ENCODE results near the gene C1orf159.
"Not testable (repeated sequence)": the region's sequence is repeated elsewhere in the genome, so short reads cannot be mapped to it uniquely, and the experiment has no call there.

The C1orf159 gene

DNA sequence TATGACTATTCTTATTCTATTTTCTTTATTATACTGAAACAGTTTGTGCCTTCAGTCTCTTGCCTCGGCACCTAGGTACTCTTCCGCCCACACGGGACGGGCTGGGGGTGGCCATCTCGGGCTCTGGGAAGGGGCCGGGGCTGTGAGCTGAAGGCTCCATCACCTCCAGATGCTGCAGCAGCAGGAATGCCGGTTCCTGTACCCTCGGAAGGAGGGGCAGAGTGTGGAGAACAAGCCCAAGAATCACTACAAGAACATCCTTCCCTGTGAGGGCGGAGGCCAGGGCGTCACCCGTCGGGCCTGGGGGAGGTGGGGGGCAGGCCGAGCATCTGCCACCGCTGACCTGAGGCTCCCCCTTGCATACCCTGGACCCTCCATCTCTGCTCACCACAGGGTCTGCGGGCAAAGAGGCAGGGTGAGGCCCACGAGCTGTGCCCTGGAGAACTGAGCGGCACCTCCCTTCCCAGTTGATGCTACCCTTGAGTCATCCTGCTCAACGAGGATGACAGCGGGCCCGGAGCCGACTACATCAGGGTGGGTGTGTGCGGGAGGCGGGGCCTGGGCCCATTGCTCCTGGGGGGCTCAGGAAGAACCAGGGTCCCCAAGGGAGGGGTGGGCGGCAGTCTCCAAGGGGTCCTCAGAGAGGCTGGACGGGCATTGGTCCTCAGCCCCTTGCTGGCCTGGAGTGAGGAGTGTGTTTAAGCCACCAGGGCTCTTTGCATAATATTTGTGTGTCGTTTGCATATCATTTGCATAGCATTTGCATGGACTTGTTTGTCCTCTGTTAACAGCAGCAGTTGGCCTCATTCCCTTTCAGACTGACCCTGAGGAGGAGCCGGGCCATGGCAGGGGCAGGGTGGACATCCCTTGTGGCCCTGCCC lies 49.2 kb downstream of the C1orf159 start:
- in situ Hi-C loops (cut with MboI; ENCODE audit: low sequenced_read_pairs), result loop anchor here (5.0 kb wide), 1 partner anchor 74 kb away; no protein-coding TSS in a partner anchor
- no peak for DNase-seq (ENCODE audit: low spot score in 2 of 2)
- Histone ChIP-seq H3K4me1 (peaks cover 4% of the 10 kb centered on the region; the same call in 1 of the 2 replicates), H3K4me3 (no peak overlapping the region), H3K9me3 (no peaks in the 10 kb centered on the region), H3K27me3 (ENCODE audit: low read depth) (no peaks in the 10 kb centered on the region), H3K36me3 (replicated peaks) (no peaks in the 10 kb centered on the region)

DNA sequence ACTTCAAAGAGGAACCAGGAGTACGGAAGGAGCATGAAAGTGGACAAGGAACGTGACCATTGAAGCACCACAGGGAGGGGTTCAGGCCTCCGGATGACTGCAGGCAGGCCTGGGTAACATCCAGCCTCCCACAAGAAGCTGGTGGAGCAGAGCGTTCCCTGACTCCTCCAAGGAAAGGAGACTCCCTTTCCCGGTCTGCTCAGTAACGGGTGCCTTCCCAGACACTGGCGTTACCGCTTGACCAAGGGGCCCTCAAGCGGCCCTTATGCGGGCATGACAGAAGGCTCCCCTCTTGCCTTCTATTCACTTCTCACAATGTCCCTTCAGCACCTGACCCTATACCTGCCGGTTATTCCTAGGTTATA lies 50.0 kb downstream of the C1orf159 start:
- H3K27me3 ChIP-seq (ENCODE audit: low read depth); H3K4me1 ChIP-seq; H3K4me3 ChIP-seq; H3K36me3 ChIP-seq (replicated peaks); H3K9me3 ChIP-seq; DNase-seq (ENCODE audit: low spot score in 2 of 2): not testable (repeated sequence)
- in situ Hi-C loops (cut with MboI; ENCODE audit: low sequenced_read_pairs), result loop anchor here (5.0 kb wide), 1 partner anchor 74 kb away; no protein-coding TSS in a partner anchor

DNA sequence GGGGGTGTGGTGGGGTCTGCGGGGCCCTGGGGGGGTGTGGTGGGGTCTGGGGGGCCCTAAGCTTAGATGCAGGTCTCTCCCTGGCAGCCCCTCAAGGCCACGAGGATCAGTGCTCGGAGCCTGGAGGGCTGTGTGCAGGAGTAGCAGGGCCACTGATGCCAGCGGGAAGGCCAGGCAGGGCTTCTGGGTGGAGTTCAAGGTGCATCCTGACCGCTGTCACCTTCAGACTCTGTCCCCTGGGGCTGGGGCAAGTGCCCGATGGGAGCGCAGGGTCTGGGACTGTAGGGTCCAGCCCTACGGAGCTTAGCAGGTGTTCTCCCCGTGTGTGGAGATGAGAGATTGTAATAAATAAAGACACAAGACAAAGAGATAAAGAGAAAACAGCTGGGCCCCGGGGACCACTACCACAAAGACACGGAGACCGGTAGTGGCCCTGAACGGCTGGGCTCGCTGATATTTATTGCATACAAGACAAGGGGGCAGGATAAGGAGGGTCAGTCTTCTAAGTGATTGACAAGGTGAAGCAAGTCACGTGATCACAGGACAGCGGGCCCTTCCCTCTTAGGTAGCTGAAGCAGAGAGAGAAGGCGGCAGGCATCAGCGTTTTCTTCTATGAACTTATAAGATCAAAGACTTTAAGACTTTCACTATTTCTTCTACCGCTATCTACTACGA lies 50.5 kb downstream of the C1orf159 start:
- H3K36me3 ChIP-seq (replicated peaks), result no peaks in the 10 kb centered on the region
- DNase-seq (ENCODE audit: low spot score in 2 of 2), result no peak
- no peaks in the 10 kb centered on the region for H3K27me3 ChIP-seq (ENCODE audit: low read depth)
- H3K9me3 ChIP-seq, result no peaks in the 10 kb centered on the region
- H3K4me3 ChIP-seq, result no peak overlapping the region
- peaks cover 4% of the 10 kb centered on the region for H3K4me1 ChIP-seq
- in situ Hi-C loops (cut with MboI; ENCODE audit: low sequenced_read_pairs), result loop anchor here (5.0 kb wide), 1 partner anchor 73 kb away; no protein-coding TSS in a partner anchor

DNA sequence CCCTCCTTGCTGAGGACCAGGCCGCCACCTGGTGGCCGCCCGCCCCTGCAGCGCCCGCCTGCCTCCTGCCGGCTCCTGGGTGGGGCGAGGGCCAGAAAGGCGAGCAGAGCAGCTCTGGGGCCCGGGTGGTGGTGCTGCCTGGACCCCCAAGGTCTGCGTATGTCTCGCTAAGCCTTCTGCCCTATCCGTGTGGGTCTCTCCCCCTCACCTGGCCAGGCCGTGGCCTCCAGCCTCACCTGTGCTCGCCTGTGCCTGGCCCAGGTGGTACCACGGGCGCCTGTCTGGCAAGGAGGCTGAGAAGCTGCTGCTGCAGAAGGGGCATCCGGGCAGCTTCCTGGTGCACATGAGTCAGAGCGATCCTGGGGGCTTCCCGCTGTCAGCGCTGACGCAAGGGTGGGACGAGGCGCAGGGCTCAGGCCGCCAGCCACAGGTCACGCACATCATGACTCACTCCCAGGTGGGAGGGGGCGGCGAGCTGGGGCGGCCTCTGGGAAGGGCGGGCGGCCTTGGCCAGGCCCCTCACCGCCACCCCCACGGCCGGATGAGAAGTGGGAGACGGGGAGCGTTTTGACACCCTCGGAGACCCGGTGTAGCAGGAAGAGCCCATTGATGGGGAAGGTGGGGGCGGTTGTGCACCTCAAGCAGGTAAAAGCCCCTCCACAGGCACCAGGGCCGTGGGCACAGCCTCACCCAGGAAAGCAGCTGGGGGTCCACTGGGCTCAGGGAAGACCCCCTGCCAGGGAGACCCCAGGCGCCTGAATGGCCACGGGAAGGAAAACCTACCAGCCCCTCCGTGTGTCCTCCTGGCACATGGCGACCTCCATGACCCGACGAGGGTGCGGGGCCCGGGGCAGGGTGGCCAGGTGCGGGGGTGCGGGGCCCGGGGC lies 51.7 kb downstream of the C1orf159 start:
- Histone ChIP-seq H3K4me1 (peaks cover 7% of the 10 kb centered on the region), H3K27me3 (ENCODE audit: low read depth) (no peaks in the 10 kb centered on the region), H3K4me3 (no peak overlapping the region; the same call in 1 of the 2 replicates), H3K36me3 (replicated peaks) (no peaks in the 10 kb centered on the region), H3K9me3 (no peaks in the 10 kb centered on the region)
- peak; percentile 30 to 77 for DNase-seq (ENCODE audit: low spot score in 2 of 2)
- in situ Hi-C loops (cut with MboI; ENCODE audit: low sequenced_read_pairs), result no loop called here

DNA sequence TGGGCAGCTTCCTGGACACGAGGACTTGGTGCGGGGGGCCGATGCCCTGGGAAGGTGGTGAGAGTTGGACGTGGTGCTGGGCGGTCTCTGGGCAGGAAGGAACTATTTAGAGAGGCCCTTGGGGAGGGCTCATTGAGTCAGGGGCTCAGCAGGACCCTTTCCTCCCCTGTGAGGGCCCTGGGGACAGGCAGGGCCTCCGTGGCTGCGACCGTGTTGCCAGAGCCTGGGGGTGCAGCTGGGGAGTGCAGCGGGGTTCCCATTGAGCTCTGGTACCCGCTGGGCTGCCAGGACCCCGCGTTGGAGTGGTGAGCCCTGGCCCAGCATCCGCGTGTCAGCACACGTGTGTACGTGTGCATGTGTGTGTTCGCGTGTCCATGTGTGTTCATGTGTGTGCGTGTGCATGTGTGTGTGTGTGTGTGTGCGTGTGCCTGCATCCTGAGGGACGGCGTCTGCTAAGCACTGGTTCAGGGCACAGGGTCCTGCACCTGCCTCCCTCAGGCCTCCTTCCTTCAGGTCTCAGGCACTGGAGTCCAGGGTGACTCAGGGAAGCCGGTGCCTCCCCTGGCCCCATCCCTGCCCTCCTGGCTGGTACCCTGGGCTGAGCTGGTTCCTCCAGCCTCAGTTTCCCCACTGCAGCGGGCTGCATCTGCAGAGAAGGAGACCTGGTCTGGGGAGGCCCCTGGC lies 52.5 kb downstream of the C1orf159 start:
- Histone ChIP-seq H3K27me3 (ENCODE audit: low read depth) (no peaks in the 10 kb centered on the region), H3K4me3 (no peak overlapping the region; the same call in 1 of the 2 replicates), H3K36me3 (replicated peaks) (no peaks in the 10 kb centered on the region), H3K9me3 (no peaks in the 10 kb centered on the region), H3K4me1 (peaks cover 10% of the 10 kb centered on the region)
- DNase-seq (ENCODE audit: low spot score in 2 of 2), result no peak
- in situ Hi-C loops (cut with MboI; ENCODE audit: low sequenced_read_pairs), result no loop called here

DNA sequence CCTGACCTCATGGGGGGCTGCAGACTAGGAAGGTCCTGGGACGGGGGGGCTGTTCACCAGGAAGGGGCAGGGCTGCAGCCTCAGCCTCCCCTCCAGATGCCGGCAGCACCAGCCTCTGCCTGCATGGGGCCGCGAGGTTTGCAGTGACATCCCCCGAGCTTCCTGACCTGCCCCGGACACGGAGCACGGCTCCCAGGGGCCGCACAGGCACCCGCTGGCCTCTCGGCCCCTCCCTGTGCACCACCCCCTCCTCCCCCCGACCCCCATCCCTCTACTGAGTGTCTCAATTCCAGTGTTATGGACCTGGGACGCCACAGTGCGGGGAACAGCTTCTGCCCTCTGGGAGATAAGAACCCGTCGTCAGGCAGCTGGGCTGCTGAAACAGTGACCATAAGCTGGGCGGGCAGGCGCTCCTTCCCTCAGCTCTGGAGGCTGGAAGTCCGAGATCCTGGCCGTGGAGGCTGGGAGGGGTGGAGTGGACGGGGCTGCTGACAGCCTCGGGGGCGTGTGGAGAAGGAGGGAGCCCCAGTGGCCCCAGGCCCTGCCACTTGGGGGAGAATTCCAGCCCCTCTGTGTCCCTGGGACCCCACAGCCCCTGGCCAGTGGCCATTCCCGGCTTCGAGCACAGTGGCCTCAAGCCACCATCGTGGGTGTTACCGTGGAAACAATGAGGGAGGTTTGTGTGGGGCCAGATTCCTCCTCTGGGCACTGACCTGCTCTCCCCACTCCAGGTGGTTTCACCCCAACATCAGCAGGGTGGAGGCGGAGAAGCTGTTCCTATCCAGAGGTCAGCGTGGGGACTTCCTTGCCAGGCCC lies 53.3 kb downstream of the C1orf159 start:
- H3K9me3 ChIP-seq, result no peaks in the 10 kb centered on the region
- no peak for DNase-seq (ENCODE audit: low spot score in 2 of 2)
- H3K36me3 ChIP-seq (replicated peaks), result no peaks in the 10 kb centered on the region
- in situ Hi-C loops (cut with MboI; ENCODE audit: low sequenced_read_pairs), result no loop called here
- peaks cover 10% of the 10 kb centered on the region for H3K4me1 ChIP-seq
- H3K27me3 ChIP-seq (ENCODE audit: low read depth), result no peaks in the 10 kb centered on the region
- no peak overlapping the region for H3K4me3 ChIP-seq

DNA sequence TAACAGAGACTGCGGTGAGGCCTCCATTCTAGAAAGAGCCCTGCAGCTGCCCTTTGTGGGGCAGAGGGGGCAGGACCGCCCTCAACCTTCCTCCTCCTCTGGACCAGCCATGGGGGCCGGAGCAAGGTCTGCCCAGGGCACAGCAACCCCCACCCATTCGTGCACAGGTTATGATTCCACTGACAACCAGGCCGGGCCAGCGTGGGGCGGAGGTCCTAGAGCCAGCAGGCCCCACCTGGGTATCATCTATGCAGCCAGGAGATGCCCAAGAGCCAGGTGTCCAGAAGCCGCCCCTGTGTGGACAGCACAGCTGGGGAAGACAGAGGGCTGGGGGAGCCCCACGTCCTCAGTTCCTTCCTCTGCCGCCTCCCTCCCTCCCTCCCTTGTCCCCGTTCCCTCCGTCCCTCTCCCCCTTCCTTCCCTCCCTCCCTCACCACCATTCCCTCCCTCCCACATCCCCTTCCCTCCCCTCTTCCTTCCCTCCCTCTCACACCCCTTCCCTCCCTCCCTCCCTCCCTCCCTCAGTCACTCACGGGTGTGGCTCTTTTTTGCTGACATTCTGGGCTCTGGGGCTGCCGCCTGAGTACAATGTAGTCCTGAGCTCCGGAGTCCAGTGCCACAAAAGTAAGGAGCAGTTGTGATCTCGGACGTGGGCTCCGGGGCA lies 54.1 kb downstream of the C1orf159 start:
- Histone ChIP-seq H3K27me3 (ENCODE audit: low read depth) (no peaks in the 10 kb centered on the region), H3K36me3 (replicated peaks) (no peaks in the 10 kb centered on the region), H3K4me3 (no peak overlapping the region), H3K9me3 (no peaks in the 10 kb centered on the region), H3K4me1 (peaks cover 10% of the 10 kb centered on the region)
- in situ Hi-C loops (cut with MboI; ENCODE audit: low sequenced_read_pairs), result no loop called here
- DNase-seq (ENCODE audit: low spot score in 2 of 2), result no peak

DNA sequence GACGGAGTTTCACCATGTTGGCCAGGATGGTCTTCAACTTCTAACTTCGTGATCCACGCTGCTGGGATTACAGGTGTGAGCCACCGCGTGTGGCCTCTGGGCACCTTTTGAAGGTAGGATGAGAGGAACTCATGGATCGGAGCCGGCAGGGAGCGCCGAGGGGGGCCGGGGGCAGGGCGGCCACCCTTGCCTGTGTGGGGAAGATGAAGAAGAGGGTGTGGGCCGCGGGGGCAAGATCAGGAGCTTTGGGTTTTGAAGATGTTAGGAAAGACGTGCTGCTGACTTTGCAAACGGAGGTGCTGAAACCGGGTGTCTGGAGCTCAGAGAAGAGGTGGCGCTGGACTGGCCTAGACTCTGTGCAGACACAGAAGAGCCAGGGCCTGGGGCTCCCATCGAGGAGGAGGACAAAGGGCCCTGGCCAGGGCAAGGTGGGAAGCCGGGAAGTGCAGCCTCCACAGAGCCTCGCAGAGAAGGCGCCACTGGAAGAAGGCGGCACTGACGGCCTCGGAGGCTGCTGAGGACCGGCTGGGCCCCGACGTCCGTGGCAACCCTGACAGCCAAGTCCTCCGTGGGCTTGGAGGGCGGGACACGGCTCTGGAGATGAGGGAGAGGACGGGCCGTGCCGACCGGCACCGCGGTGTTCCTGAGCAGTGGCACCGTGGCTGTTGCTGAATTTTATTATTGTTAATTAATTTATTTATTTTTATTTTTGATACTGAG lies 55.4 kb downstream of the C1orf159 start:
- H3K4me3 ChIP-seq, result peak overlapping the region; percentile 47
- peaks cover 10% of the 10 kb centered on the region for H3K4me1 ChIP-seq
- DNase-seq (ENCODE audit: low spot score in 2 of 2), result no peak
- in situ Hi-C loops (cut with MboI; ENCODE audit: low sequenced_read_pairs), result no loop called here
- no peaks in the 10 kb centered on the region for H3K9me3 ChIP-seq
- H3K27me3 ChIP-seq (ENCODE audit: low read depth), result no peaks in the 10 kb centered on the region
- H3K36me3 ChIP-seq (replicated peaks), result peaks cover 1% of the 10 kb centered on the region; the same call in 1 of the 2 replicates

DNA sequence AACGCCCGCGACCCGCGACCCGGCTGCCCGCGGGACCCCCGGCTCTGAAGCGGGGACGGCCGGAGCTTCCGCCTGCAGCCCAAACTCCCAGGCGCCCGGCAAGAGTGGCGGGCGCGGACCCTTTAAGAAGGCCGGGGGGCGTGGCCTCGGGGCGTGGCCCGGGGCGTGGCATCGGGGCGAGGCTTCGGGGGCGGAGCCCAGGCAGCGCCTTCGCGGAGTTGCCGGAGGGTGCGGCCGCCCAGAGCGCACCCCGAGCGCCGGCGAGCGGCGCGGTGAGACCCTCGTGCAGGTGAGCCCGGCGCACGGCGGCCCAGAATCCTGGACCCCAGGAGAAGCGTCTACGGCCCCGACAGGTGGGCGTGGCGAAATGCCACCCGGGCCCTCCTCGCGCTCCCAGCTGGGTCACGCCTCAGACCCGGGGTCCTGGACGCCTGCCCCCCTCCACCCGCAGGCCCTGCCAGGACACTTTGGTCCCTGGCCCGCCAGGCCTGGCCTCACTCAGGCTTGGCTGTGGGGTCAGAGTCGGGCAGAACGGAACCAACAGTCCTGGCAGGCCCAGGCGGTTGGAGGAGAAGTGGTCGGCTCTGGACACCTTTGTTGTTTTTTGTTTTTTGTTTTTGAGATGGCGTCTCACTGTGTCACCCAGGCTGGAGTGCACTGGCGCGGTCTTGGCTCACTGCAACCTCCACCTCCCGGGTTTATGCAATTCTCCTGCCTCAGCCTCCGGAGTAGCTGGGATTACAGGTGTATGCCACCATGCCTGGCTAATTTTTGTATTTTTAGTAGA lies 56.2 kb downstream of the C1orf159 start:
- DNase-seq (ENCODE audit: low spot score in 2 of 2), result peak; percentile 74 to 94
- Histone ChIP-seq H3K4me1 (peaks cover 10% of the 10 kb centered on the region), H3K27me3 (ENCODE audit: low read depth) (no peaks in the 10 kb centered on the region), H3K9me3 (no peaks in the 10 kb centered on the region), H3K36me3 (replicated peaks) (peaks cover 6% of the 10 kb centered on the region), H3K4me3 (peak overlapping the region; percentile 47)
- in situ Hi-C loops (cut with MboI; ENCODE audit: low sequenced_read_pairs), result no loop called here

DNA sequence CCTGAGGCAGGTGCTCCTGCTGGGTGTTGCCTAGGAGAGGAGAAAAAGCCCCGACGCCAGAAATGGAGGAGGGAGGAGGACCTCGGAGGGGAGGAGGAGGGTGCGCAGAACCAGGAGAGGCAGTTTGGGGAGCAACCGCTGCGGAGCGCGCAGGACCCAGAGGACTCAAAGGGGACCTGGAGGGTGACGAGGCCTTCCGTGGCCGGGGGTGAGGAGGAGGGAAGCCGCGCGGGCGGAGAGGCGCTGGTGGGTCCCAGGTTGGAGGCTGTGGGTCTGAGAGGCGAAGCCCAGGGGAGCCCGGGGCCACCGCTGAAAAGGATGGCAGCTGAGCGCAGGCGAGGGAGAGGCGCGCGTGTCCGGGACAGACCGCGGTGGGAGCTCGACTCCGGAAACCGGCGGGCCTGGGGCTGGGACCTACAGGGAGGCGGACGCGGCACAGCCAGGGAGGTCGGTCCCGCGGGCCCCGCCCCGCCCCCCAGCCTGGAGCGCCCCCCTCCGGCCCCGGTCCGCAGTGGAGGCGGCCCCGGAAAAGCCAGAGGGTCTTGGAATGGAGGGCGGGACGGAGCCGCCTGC lies 56.9 kb downstream of the C1orf159 start:
- in situ Hi-C loops (cut with MboI; ENCODE audit: low sequenced_read_pairs), result no loop called here
- peaks cover 13% of the 10 kb centered on the region for H3K36me3 ChIP-seq (replicated peaks)
- H3K4me3 ChIP-seq, result peak overlapping the region; percentile 47
- H3K27me3 ChIP-seq (ENCODE audit: low read depth), result no peaks in the 10 kb centered on the region
- peak; percentile 30 to 72 for DNase-seq (ENCODE audit: low spot score in 2 of 2)
- peaks cover 10% of the 10 kb centered on the region for H3K4me1 ChIP-seq
- no peaks in the 10 kb centered on the region for H3K9me3 ChIP-seq
